HG03103 (cell line): ENCODE results near the gene PDGFA.

Experiments
- ATAC-seq: cut with Tn5 transposase; IDR thresholded peaks from one replicate; pipeline ENCODE4 v1.9.1; 2021; ENCODE audit warnings: low read depth; ENCODE audit not compliant: unreplicated experiment

The PDGFA gene

GRCh38 chr7:519484-520390, at the start of gene PDGFA:
Gene PDGFA, minus strand, starts transcription at chr7:519846. Its CDS starts 845 bp downstream, at chr7:519001.
- ATAC-seq, result no peak

- ATAC-seq, result no peak
These were observed 48.6 kb upstream of the PDGFA start for GRCh38 chr7:568031-568951.

- no peak for ATAC-seq
These were observed 47.7 kb upstream of the PDGFA start for GRCh38 chr7:567305-567883.

GRCh38 chr7:566100-566499, 46.5 kb upstream of the PDGFA start:
- ATAC-seq, result no peak

- no peak for ATAC-seq
These were observed 44.7 kb upstream of the PDGFA start for GRCh38 chr7:564176-564865.

GRCh38 chr7:563629-564170, 44.1 kb upstream of the PDGFA start:
- no peak for ATAC-seq

- ATAC-seq, result no peak
These were observed 43.4 kb upstream of the PDGFA start for GRCh38 chr7:562789-563628.

- no peak for ATAC-seq
These were observed 42.7 kb upstream of the PDGFA start for GRCh38 chr7:562374-562675.

GRCh38 chr7:561631-562373, 42.2 kb upstream of the PDGFA start:
- no peak for ATAC-seq

GRCh38 chr7:560966-561630, 41.5 kb upstream of the PDGFA start:
- no peak for ATAC-seq

- no peak for ATAC-seq
These were observed 39.7 kb upstream of the PDGFA start for GRCh38 chr7:559396-559705.

GRCh38 chr7:557558-557881, 37.9 kb upstream of the PDGFA start:
- no peak for ATAC-seq

- ATAC-seq, result no peak
These were observed 37.4 kb upstream of the PDGFA start for GRCh38 chr7:556837-557557.

GRCh38 chr7:556291-556826, 36.7 kb upstream of the PDGFA start:
- no peak for ATAC-seq

GRCh38 chr7:555551-556160, 36.0 kb upstream of the PDGFA start:
- no peak for ATAC-seq

GRCh38 chr7:553636-554111, 34.0 kb upstream of the PDGFA start:
- ATAC-seq, result no peak
